Measurements from ENCODE around the gene LARGE1. TPM values are rescaled to one million over a fixed set of nuclear protein-coding genes. Genes with fewer than 3 reads are reported as not detected.
A peak's percentile ranks its signal among the peaks of the same experiment; 100 is the strongest.

LARGE1 gene
- total RNA-seq, 1 donor from 2014 or later = 0.47 TPM

GRCh38 chr22:33513388-33514338 is 406.6 kb downstream of the LARGE1 start:
- DNase-seq = no peak
- intact Hi-C loops (cut with micrococcal nuclease) = no loop called here
- no peaks in the 10 kb centered on the region for H3K4me1 Mint-ChIP-seq
- H3K27ac Mint-ChIP-seq = no peak overlapping the region
- H3K4me3 Mint-ChIP-seq = no peak overlapping the region
- no peaks in the 10 kb centered on the region for H3K9me3 Mint-ChIP-seq
- no peaks in the 10 kb centered on the region for H3K36me3 Mint-ChIP-seq (ENCODE audit: low read depth)
- H3K27me3 Mint-ChIP-seq = no peaks in the 10 kb centered on the region

GRCh38 chr22:33512908-33513307 is 407.4 kb downstream of the LARGE1 start:
- intact Hi-C loops (cut with micrococcal nuclease) = no loop called here
- Mint-ChIP-seq H3K9me3 (no peaks in the 10 kb centered on the region), H3K4me3 (no peak overlapping the region), H3K27me3 (no peaks in the 10 kb centered on the region), H3K36me3 (ENCODE audit: low read depth) (no peaks in the 10 kb centered on the region), H3K27ac (no peak overlapping the region), H3K4me1 (no peaks in the 10 kb centered on the region)
- DNase-seq = no peak

- intact Hi-C loops (cut with micrococcal nuclease) = no loop called here
- Mint-ChIP-seq H3K4me3 (no peak overlapping the region), H3K4me1 (no peaks in the 10 kb centered on the region), H3K36me3 (ENCODE audit: low read depth) (no peaks in the 10 kb centered on the region), H3K9me3 (no peaks in the 10 kb centered on the region), H3K27ac (no peak overlapping the region), H3K27me3 (no peaks in the 10 kb centered on the region)
- no peak for DNase-seq
Observed at GRCh38 chr22:33510429-33510904, 409.8 kb downstream of the LARGE1 start.

GRCh38 chr22:33504941-33505625 is 415.2 kb downstream of the LARGE1 start:
- no peaks in the 10 kb centered on the region for H3K27me3 Mint-ChIP-seq
- DNase-seq = no peak
- intact Hi-C loops (cut with micrococcal nuclease) = no loop called here
- no peak overlapping the region for H3K4me3 Mint-ChIP-seq
- no peaks in the 10 kb centered on the region for H3K36me3 Mint-ChIP-seq (ENCODE audit: low read depth)
- H3K9me3 Mint-ChIP-seq = no peaks in the 10 kb centered on the region
- H3K27ac Mint-ChIP-seq = no peak overlapping the region
- no peaks in the 10 kb centered on the region for H3K4me1 Mint-ChIP-seq

- no peaks in the 10 kb centered on the region for H3K27me3 Mint-ChIP-seq
- no peak overlapping the region for H3K27ac Mint-ChIP-seq
- DNase-seq = no peak
- intact Hi-C loops (cut with micrococcal nuclease) = no loop called here
- no peaks in the 10 kb centered on the region for H3K36me3 Mint-ChIP-seq (ENCODE audit: low read depth)
- H3K4me3 Mint-ChIP-seq = no peak overlapping the region
- H3K4me1 Mint-ChIP-seq = no peaks in the 10 kb centered on the region
- H3K9me3 Mint-ChIP-seq = no peaks in the 10 kb centered on the region
Observed at GRCh38 chr22:33496112-33496511, 424.2 kb downstream of the LARGE1 start.

- H3K4me1 Mint-ChIP-seq = no peaks in the 10 kb centered on the region
- H3K4me3 Mint-ChIP-seq = no peak overlapping the region
- no peaks in the 10 kb centered on the region for H3K27me3 Mint-ChIP-seq
- H3K9me3 Mint-ChIP-seq = no peaks in the 10 kb centered on the region
- no peaks in the 10 kb centered on the region for H3K36me3 Mint-ChIP-seq (ENCODE audit: low read depth)
- DNase-seq = no peak
- no peak overlapping the region for H3K27ac Mint-ChIP-seq
- intact Hi-C loops (cut with micrococcal nuclease) = no loop called here
Observed at GRCh38 chr22:33493476-33494205, 426.6 kb downstream of the LARGE1 start.

- H3K27ac Mint-ChIP-seq = peak overlapping the region; percentile 12
- no peaks in the 10 kb centered on the region for H3K4me1 Mint-ChIP-seq
- H3K4me3 Mint-ChIP-seq = peak overlapping the region; percentile 54
- no peaks in the 10 kb centered on the region for H3K9me3 Mint-ChIP-seq
- H3K36me3 Mint-ChIP-seq (ENCODE audit: low read depth) = no peaks in the 10 kb centered on the region
- H3K27me3 Mint-ChIP-seq = no peaks in the 10 kb centered on the region
- peak; percentile 56 for DNase-seq
- intact Hi-C loops (cut with micrococcal nuclease) = no loop called here
Observed at GRCh38 chr22:33492210-33492651, 428.0 kb downstream of the LARGE1 start.

- intact Hi-C loops (cut with micrococcal nuclease) = no loop called here
- Mint-ChIP-seq H3K9me3 (no peaks in the 10 kb centered on the region), H3K36me3 (ENCODE audit: low read depth) (no peaks in the 10 kb centered on the region), H3K4me1 (no peaks in the 10 kb centered on the region), H3K4me3 (no peak overlapping the region), H3K27me3 (no peaks in the 10 kb centered on the region), H3K27ac (no peak overlapping the region)
- DNase-seq = no peak
Observed at GRCh38 chr22:33487041-33487716, 433.1 kb downstream of the LARGE1 start.

GRCh38 chr22:33481550-33481949 is 438.7 kb downstream of the LARGE1 start:
- H3K36me3 Mint-ChIP-seq (ENCODE audit: low read depth) = no peaks in the 10 kb centered on the region
- H3K9me3 Mint-ChIP-seq = no peaks in the 10 kb centered on the region
- H3K4me3 Mint-ChIP-seq = no peak overlapping the region
- H3K4me1 Mint-ChIP-seq = no peaks in the 10 kb centered on the region
- DNase-seq = no peak
- H3K27ac Mint-ChIP-seq = no peak overlapping the region
- intact Hi-C loops (cut with micrococcal nuclease) = no loop called here
- H3K27me3 Mint-ChIP-seq = no peaks in the 10 kb centered on the region

GRCh38 chr22:33477120-33478111 is 442.9 kb downstream of the LARGE1 start:
- Mint-ChIP-seq H3K4me1 (no peaks in the 10 kb centered on the region), H3K27me3 (no peaks in the 10 kb centered on the region), H3K27ac (no peak overlapping the region), H3K4me3 (no peak overlapping the region), H3K36me3 (ENCODE audit: low read depth) (no peaks in the 10 kb centered on the region), H3K9me3 (no peaks in the 10 kb centered on the region)
- intact Hi-C loops (cut with micrococcal nuclease) = no loop called here
- no peak for DNase-seq

GRCh38 chr22:33476716-33477115 is 443.6 kb downstream of the LARGE1 start:
- intact Hi-C loops (cut with micrococcal nuclease) = no loop called here
- Mint-ChIP-seq H3K9me3 (no peaks in the 10 kb centered on the region), H3K36me3 (ENCODE audit: low read depth) (no peaks in the 10 kb centered on the region), H3K4me1 (no peaks in the 10 kb centered on the region), H3K4me3 (no peak overlapping the region), H3K27me3 (no peaks in the 10 kb centered on the region), H3K27ac (no peak overlapping the region)
- no peak for DNase-seq

GRCh38 chr22:33476206-33476605 is 444.1 kb downstream of the LARGE1 start:
- no peak for DNase-seq
- Mint-ChIP-seq H3K9me3 (no peaks in the 10 kb centered on the region), H3K27ac (no peak overlapping the region), H3K36me3 (ENCODE audit: low read depth) (no peaks in the 10 kb centered on the region), H3K27me3 (no peaks in the 10 kb centered on the region), H3K4me1 (no peaks in the 10 kb centered on the region), H3K4me3 (no peak overlapping the region)
- intact Hi-C loops (cut with micrococcal nuclease) = no loop called here
